GM23248 (cell line): ENCODE data around the gene NFYA.

Experiments
- EZH2 ChIP-seq: fragments of 200-600 bp; sonication (generic); IDR thresholded peaks from 2 replicates; pipeline ENCODE4 v1.6.1; 2018; ENCODE audit warnings: antibody characterized with exemption, mild to moderate bottlenecking; ENCODE audit not compliant: insufficient read depth, poor library complexity, severe bottlenecking
- EZH2phosphoT487 ChIP-seq: fragments of 200-600 bp; sonication (generic); IDR thresholded peaks from 2 replicates; pipeline ENCODE4 v1.6.1; 2018; ENCODE audit warnings: antibody characterized with exemption, moderate library complexity, mild to moderate bottlenecking, low read depth; ENCODE audit not compliant: insufficient read depth

DNA sequence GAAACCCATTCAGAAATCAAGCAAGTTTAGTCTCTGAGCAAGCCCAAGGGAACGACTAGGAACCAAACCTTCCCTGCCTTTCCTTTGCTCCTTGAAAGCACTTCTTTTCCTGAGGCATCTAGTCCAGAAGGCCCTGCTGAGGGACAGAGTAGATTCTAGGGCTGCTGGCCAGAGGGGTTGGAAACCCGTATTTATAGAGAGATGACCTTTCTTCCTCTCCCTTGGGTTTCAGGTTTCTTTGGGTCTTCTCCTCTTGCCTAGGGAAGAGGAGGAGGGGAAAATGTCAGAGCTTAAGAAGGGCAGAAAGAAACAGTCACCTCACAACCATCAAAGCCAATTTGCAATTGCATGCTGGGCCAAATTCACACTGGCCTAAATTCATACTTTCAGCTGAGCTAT lies 14.0 kb upstream of the NFYA start:
- TF ChIP-seq EZH2: no peak
- no peak for TF ChIP-seq EZH2phosphoT487
